SK-N-DZ (cell line): Measurements from ENCODE around the gene MAP4K2.

Experiments used
- DNase-seq: peaks from one replicate; pipeline ENCODE4 v3.0.0-alpha.2; 2015; ENCODE audit warnings: low spot score

The MAP4K2 gene

GRCh38 chr11:64792482-64792881 lies 10.5 kb downstream of the MAP4K2 start:
- no peak for DNase-seq

GRCh38 chr11:64791781-64792291 lies 11.2 kb downstream of the MAP4K2 start:
- DNase-seq = no peak

- no peak for DNase-seq
Measured at GRCh38 chr11:64790205-64791095, 12.6 kb downstream of the MAP4K2 start.

- DNase-seq = no peak
Measured at GRCh38 chr11:64789331-64790204, 13.4 kb downstream of the MAP4K2 start.

GRCh38 chr11:64788321-64789215 lies 14.4 kb downstream of the MAP4K2 start:
- DNase-seq = no peak

GRCh38 chr11:64787526-64788320 lies 15.3 kb downstream of the MAP4K2 start:
- no peak for DNase-seq

- DNase-seq = no peak
Measured at GRCh38 chr11:64786308-64786707, 16.7 kb downstream of the MAP4K2 start.

- DNase-seq = no peak
Measured at GRCh38 chr11:64784813-64785581, 18.0 kb downstream of the MAP4K2 start.

GRCh38 chr11:64778473-64779298 lies 24.3 kb downstream of the MAP4K2 start, which contains the start of gene SF1:
Gene SF1, minus strand, starts transcription at chr11:64778542. Its CDS starts 150 bp downstream, at chr11:64778392.
- DNase-seq = peak; percentile 100

- no peak for DNase-seq
Measured at GRCh38 chr11:64778223-64778472, 24.9 kb downstream of the MAP4K2 start.

- peak; percentile 68 for DNase-seq
Measured at GRCh38 chr11:64777449-64778222, 25.4 kb downstream of the MAP4K2 start.

GRCh38 chr11:64776875-64777274 lies 26.1 kb downstream of the MAP4K2 start:
- no peak for DNase-seq

GRCh38 chr11:64776425-64776824 lies 26.6 kb downstream of the MAP4K2 start:
- no peak for DNase-seq

GRCh38 chr11:64774144-64774543 lies 28.9 kb downstream of the MAP4K2 start:
- no peak for DNase-seq

GRCh38 chr11:64772303-64773018 lies 30.6 kb downstream of the MAP4K2 start:
- no peak for DNase-seq

- DNase-seq = no peak
Measured at GRCh38 chr11:64771861-64772260, 31.2 kb downstream of the MAP4K2 start.

- DNase-seq = no peak
Measured at GRCh38 chr11:64770120-64770519, 32.9 kb downstream of the MAP4K2 start.
